Endometrial microvascular endothelial cells (primary cell): ENCODE measurements around the gene PRAC2. TPM values are rescaled to one million over a fixed set of nuclear protein-coding genes. Genes with fewer than 3 reads are reported as not detected.

Experiments
- in situ Hi-C: cut with HindIII; loops from 2 replicates; pipeline ENCODE4 v1.10.0; 2017; ENCODE audit warnings: low sequenced_read_pairs, low pct_unique_long_range_greater_than_20kb; ENCODE audit errors: inconsistent ontology term
- total RNA-seq: library from RNA; depleted of rRNA; stranded (reverse); fragments of >200 nt; gene quantifications from one replicate; pipeline ENCODE4 v1.2.3, GENCODE V29; 2015; ENCODE audit errors: inconsistent ontology term

PRAC2 gene
- total RNA-seq, 1 donor from 2014 or later: not detected

- in situ Hi-C loops: no loop called here
Observed at GRCh38 chr17:48718761-48719641, 4.0 kb upstream of the PRAC2 start.

- in situ Hi-C loops: no loop called here
Observed at GRCh38 chr17:48719642-48720265, 3.2 kb upstream of the PRAC2 start.

- in situ Hi-C loops: no loop called here
Observed at GRCh38 chr17:48720266-48721008, 2.5 kb upstream of the PRAC2 start.

- in situ Hi-C loops: no loop called here
Observed at GRCh38 chr17:48721009-48721402, 2.0 kb upstream of the PRAC2 start.

- in situ Hi-C loops: no loop called here
Observed at GRCh38 chr17:48722201-48722907, 631 bp upstream of the PRAC2 start, which contains the start of gene PRAC1. TSS of gene PRAC1 (minus strand) at chr17:48722518. CDS start at chr17:48722392, 126 bp downstream.

GRCh38 chr17:48723423-48724250 is 652 bp downstream of the PRAC2 start:
- in situ Hi-C loops: no loop called here

- in situ Hi-C loops: no loop called here
Observed at GRCh38 chr17:48724251-48725003, 1.4 kb downstream of the PRAC2 start.

GRCh38 chr17:48725004-48725287 is 2.0 kb downstream of the PRAC2 start:
- in situ Hi-C loops: no loop called here

GRCh38 chr17:48725288-48726064 is 2.5 kb downstream of the PRAC2 start:
- in situ Hi-C loops: no loop called here

- in situ Hi-C loops: no loop called here
Observed at GRCh38 chr17:48726114-48726915, 3.3 kb downstream of the PRAC2 start.

GRCh38 chr17:48726916-48727286 is 3.9 kb downstream of the PRAC2 start:
- in situ Hi-C loops: no loop called here

- in situ Hi-C loops: no loop called here
Observed at GRCh38 chr17:48727415-48728175, 4.6 kb downstream of the PRAC2 start.

- in situ Hi-C loops: no loop called here
Observed at GRCh38 chr17:48728232-48729231, 5.5 kb downstream of the PRAC2 start, which contains the start of gene HOXB13. TSS of gene HOXB13 (minus strand) at chr17:48728750. CDS start at chr17:48728593, 157 bp downstream.
